GM21515 (cell line): ENCODE data around the gene CRHR1.

Source experiments
- ATAC-seq: cut with Tn5 transposase; IDR thresholded peaks from one replicate; pipeline ENCODE4 v1.9.1; 2021; ENCODE audit not compliant: unreplicated experiment

Gene CRHR1

GRCh38 chr17:45818699-45819098 is 34.6 kb downstream of the CRHR1 start:
- ATAC-seq = no peak

- ATAC-seq = no peak
These were observed 35.5 kb downstream of the CRHR1 start for GRCh38 chr17:45819632-45820031.

- ATAC-seq = no peak
These were observed 36.1 kb downstream of the CRHR1 start for GRCh38 chr17:45820052-45820780.

- no peak for ATAC-seq
These were observed 37.0 kb downstream of the CRHR1 start for GRCh38 chr17:45821147-45821546.

- no peak for ATAC-seq
These were observed 39.5 kb downstream of the CRHR1 start for GRCh38 chr17:45823598-45823997.

- no peak for ATAC-seq
These were observed 40.4 kb downstream of the CRHR1 start for GRCh38 chr17:45824475-45824874.

- no peak for ATAC-seq
These were observed 40.9 kb downstream of the CRHR1 start for GRCh38 chr17:45824901-45825492.

- ATAC-seq = no peak
These were observed 41.7 kb downstream of the CRHR1 start for GRCh38 chr17:45825792-45826191.

GRCh38 chr17:45826919-45827588 is 42.9 kb downstream of the CRHR1 start:
- no peak for ATAC-seq

- no peak for ATAC-seq
These were observed 44.1 kb downstream of the CRHR1 start for GRCh38 chr17:45828171-45828570.

- ATAC-seq = no peak
These were observed 44.5 kb downstream of the CRHR1 start for GRCh38 chr17:45828582-45829133.

GRCh38 chr17:45833920-45834319 is 49.8 kb downstream of the CRHR1 start:
- ATAC-seq = no peak

GRCh38 chr17:45834471-45835396 is 50.6 kb downstream of the CRHR1 start:
- no peak for ATAC-seq

GRCh38 chr17:45835481-45835880 is 51.4 kb downstream of the CRHR1 start:
- ATAC-seq = no peak

- ATAC-seq = no peak
These were observed 52.2 kb downstream of the CRHR1 start for GRCh38 chr17:45836047-45837044.

GRCh38 chr17:45837187-45837586 is 53.1 kb downstream of the CRHR1 start:
- ATAC-seq = no peak

- no peak for ATAC-seq
These were observed 53.5 kb downstream of the CRHR1 start for GRCh38 chr17:45837603-45838002.

- ATAC-seq = no peak
These were observed 54.7 kb downstream of the CRHR1 start for GRCh38 chr17:45838751-45839295.

- no peak for ATAC-seq
These were observed 55.3 kb downstream of the CRHR1 start for GRCh38 chr17:45839442-45839841.
